Esophagus muscularis mucosa (tissue), 4 donors: ENCODE data around the gene GNAT1. TPM values are rescaled to one million over a fixed set of nuclear protein-coding genes. Genes with fewer than 3 reads are reported as not detected.

Experiments
- DNase-seq: peaks from one replicate; pipeline ENCODE4 v3.0.0-alpha.2; 2017; ENCODE audit errors: extremely low spot score
- H3K27ac ChIP-seq, 4 donors: fragments of 200-600 bp; sonication (generic); replicated peaks in 1 of 4; 1 replicate in 3 of 4; 2 replicates in 1 of 4; pipeline ENCODE4 v1.5.1; 2016 to 2019; ENCODE audit warnings: mild to moderate bottlenecking in 1 of 4
- H3K27me3 ChIP-seq, 4 donors: fragments of 200-600 bp; sonication (generic); one replicate each; pipeline versions ENCODE4 v1.5.1 to v1.6.0; 2016 to 2019
- H3K36me3 ChIP-seq, 4 donors: fragments of 200-600 bp; sonication (generic); one replicate each; pipeline ENCODE4 v1.5.1; 2016 to 2019
- H3K4me1 ChIP-seq, 4 donors: fragments of 200-600 bp; sonication (generic); one replicate each; pipeline ENCODE4 v1.5.1; 2016 to 2019
- H3K4me3 ChIP-seq, 4 donors: fragments of 200-600 bp; sonication (generic); 1 replicate in 2 of 4; 2 replicates in 2 of 4; pipeline ENCODE4 v1.5.1; 2016 to 2019; ENCODE audit warnings: mild to moderate bottlenecking in 4 of 4, moderate library complexity in 1 of 4
- H3K9me3 ChIP-seq, 4 donors: fragments of 200-600 bp; sonication (generic); 1 replicate in 3 of 4; 2 replicates in 1 of 4; pipeline ENCODE4 v1.5.1; 2016 to 2019
- EP300 ChIP-seq: sonication (generic); formaldehyde crosslinking; IDR thresholded peaks from one replicate; pipeline ENCODE4 v1.6.1; 2017; ENCODE audit warnings: antibody characterized with exemption
- POLR2A ChIP-seq: fragments of 450-650 bp; IDR thresholded peaks from one replicate; pipeline ENCODE4 v1.6.1; 2017; ENCODE audit warnings: antibody characterized with exemption, moderate library complexity, mild to moderate bottlenecking, low read depth
- POLR2AphosphoS5 ChIP-seq, 2 donors: sonication (generic); formaldehyde crosslinking; IDR thresholded peaks; one replicate each; pipeline ENCODE4 v1.6.1; 2017; ENCODE audit warnings: antibody characterized with exemption in 2 of 2
- WGBS: methylation state at CpG from one replicate; pipeline ENCODE4 v1.1.5; 2018; 5-methylcytosine and 5-hydroxymethylcytosine counted together
- intact Hi-C: fragments of 100-400 bp; cut with DNase I; formaldehyde crosslinking; loops from one replicate; pipeline ENCODE4 v1.15.1; 2023
- total RNA-seq, 4 donors: library from RNA; depleted of rRNA; stranded (reverse); fragments of >200 nt; gene quantifications; one replicate each; pipeline versions ENCODE4 v1.1.0 to v1.2.1, GENCODE V29; 2016
- TF ChIP-seq, protein P1 (sequence below), 3 experiments: fragments of 200-600 bp in 2 of 3; fragments of 450-650 bp in 1 of 3; sonication (generic) in 2 of 3; IDR thresholded peaks; one replicate each; pipeline ENCODE4 v1.5.1; 2017 to 2019; ENCODE audit warnings: antibody characterized with exemption in 3 of 3, mild to moderate bottlenecking in 2 of 3, moderate library complexity in 1 of 3

The GNAT1 gene
- total RNA-seq, 4 donors from 2014 or later = not detected

GRCh38 chr3:50167841-50168209 lies 23.6 kb upstream of the GNAT1 start:
- no peak overlapping the region for H3K4me3 ChIP-seq
- no peaks in the 10 kb centered on the region for H3K36me3 ChIP-seq
- H3K4me1 ChIP-seq = peaks cover 82 to 95% (median 89%) of the 10 kb centered on the region in 4 donors
- intact Hi-C loops = no loop called here
- no peak for DNase-seq
- 94% methylated on average over 7 of the region's 7 CpGs for WGBS
- no peaks in the 10 kb centered on the region for H3K27me3 ChIP-seq
- no peak for TF ChIP-seq POLR2A
- TF ChIP-seq, protein P1, sequence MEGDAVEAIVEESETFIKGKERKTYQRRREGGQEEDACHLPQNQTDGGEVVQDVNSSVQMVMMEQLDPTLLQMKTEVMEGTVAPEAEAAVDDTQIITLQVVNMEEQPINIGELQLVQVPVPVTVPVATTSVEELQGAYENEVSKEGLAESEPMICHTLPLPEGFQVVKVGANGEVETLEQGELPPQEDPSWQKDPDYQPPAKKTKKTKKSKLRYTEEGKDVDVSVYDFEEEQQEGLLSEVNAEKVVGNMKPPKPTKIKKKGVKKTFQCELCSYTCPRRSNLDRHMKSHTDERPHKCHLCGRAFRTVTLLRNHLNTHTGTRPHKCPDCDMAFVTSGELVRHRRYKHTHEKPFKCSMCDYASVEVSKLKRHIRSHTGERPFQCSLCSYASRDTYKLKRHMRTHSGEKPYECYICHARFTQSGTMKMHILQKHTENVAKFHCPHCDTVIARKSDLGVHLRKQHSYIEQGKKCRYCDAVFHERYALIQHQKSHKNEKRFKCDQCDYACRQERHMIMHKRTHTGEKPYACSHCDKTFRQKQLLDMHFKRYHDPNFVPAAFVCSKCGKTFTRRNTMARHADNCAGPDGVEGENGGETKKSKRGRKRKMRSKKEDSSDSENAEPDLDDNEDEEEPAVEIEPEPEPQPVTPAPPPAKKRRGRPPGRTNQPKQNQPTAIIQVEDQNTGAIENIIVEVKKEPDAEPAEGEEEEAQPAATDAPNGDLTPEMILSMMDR (IDR thresholded peaks at IDR 0.05) = no peak
- TF ChIP-seq EP300 = no peak
- TF ChIP-seq POLR2AphosphoS5 (IDR thresholded peaks at IDR 0.05) = no peak
- H3K27ac ChIP-seq = peak overlapping the region; percentile 22 to 87 (median 85)
- no peaks in the 10 kb centered on the region for H3K9me3 ChIP-seq

GRCh38 chr3:50168388-50168787 lies 23.0 kb upstream of the GNAT1 start:
- Histone ChIP-seq H3K27ac (peak overlapping the region; percentile 22 to 87 (median 85)), H3K36me3 (no peaks in the 10 kb centered on the region), H3K27me3 (no peaks in the 10 kb centered on the region), H3K4me3 (no peak overlapping the region), H3K4me1 (peaks cover 76 to 91% (median 87%) of the 10 kb centered on the region in 4 donors), H3K9me3 (no peaks in the 10 kb centered on the region)
- no peak for DNase-seq
- TF ChIP-seq EP300 = no peak
- TF ChIP-seq POLR2AphosphoS5 (IDR thresholded peaks at IDR 0.05) = peak in 1 of 2 donors; percentile 16
- intact Hi-C loops = no loop called here
- 80% methylated on average over 4 of the region's 9 CpGs for WGBS

DNA sequence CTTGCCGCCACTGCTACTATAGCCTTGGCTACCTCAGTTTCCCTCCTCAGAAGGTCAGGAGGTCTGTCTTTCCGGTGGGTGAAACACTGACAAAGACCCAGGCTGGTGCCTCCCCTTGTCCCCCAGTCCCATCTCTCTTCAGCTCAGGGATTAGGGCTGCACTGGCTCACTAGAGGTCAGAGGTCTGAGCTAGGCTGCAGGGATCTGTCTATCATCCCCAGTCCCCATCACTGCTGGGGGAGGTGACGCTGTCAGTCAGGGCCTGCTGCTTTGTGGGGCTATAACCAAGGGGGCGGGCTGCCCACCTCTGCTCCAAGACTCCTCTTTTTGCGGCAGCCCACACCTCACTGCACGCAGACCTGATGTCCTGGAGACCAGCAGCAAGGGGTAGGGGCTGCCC lies 22.6 kb upstream of the GNAT1 start:
- no peak for TF ChIP-seq POLR2AphosphoS5 (IDR thresholded peaks at IDR 0.05)
- TF ChIP-seq EP300 = no peak
- TF ChIP-seq, protein P1 (IDR thresholded peaks at IDR 0.05) = no peak
- TF ChIP-seq POLR2A = no peak
- WGBS = 100% methylated on average over 3 of the region's 6 CpGs
- Histone ChIP-seq H3K27ac (peak overlapping the region; percentile 22 to 87 (median 70)), H3K4me1 (peaks cover 72 to 87% (median 83%) of the 10 kb centered on the region in 4 donors), H3K27me3 (no peaks in the 10 kb centered on the region), H3K9me3 (no peaks in the 10 kb centered on the region), H3K36me3 (peaks cover 0 to 3% (median 2%) of the 10 kb centered on the region in 4 donors), H3K4me3 (no peak overlapping the region)
- intact Hi-C loops = no loop called here
- DNase-seq = no peak

DNA sequence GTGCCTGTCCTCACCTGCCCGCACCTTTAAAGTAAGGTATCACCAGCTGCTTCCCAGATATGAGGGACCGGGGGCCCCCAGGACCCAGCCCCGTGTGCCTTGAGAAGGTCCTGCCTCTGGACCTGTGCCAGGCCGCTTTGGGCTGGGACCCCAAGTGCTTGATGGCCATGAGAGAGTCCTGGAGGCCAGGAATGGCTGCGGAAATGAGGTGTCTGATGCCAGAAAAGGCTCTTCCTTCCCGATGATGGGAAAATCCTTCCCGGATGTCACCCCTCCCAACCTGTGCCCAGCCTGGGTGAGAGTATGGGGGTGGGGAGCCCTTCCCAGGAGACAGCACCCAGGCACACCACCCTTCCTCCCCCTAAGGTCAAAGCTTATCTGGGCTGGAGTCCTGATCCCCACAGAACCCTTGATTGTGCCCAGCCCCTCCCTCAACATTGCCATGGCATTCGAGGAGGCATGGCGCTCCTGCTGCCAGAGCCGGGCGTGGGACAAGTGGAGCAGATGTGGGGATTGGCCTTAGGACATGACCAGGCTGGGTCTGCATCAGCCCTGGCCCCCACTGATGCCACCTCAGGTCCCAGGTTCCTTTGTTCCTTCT lies 22.1 kb upstream of the GNAT1 start:
- WGBS = no CpG with 5 or more reads among the region's 11 CpGs

GRCh38 chr3:50169858-50170257 lies 21.6 kb upstream of the GNAT1 start:
- TF ChIP-seq, protein P1 (IDR thresholded peaks at IDR 0.05) = no peak
- TF ChIP-seq POLR2A (no peak), EP300 (no peak), POLR2AphosphoS5 (IDR thresholded peaks at IDR 0.05) (no peak)
- peaks cover 0 to 14% (median 12%) of the 10 kb centered on the region in 4 donors for H3K36me3 ChIP-seq
- H3K27ac ChIP-seq = peak overlapping the region; percentile 33 to 87 (median 70)
- H3K4me3 ChIP-seq = no peak overlapping the region
- intact Hi-C loops = loop anchor here (5.0 kb wide), 1 partner anchor 48 kb away; no protein-coding TSS in a partner anchor
- WGBS = 90% methylated on average over 1 of the region's 1 CpG
- no peak for DNase-seq
- H3K9me3 ChIP-seq = no peaks in the 10 kb centered on the region
- no peaks in the 10 kb centered on the region for H3K27me3 ChIP-seq
- peaks cover 62 to 77% (median 73%) of the 10 kb centered on the region in 4 donors for H3K4me1 ChIP-seq

More for the DNA sequence above, 22.1 kb upstream of the GNAT1 start:
- peaks cover 0 to 9% (median 7%) of the 10 kb centered on the region in 4 donors for H3K36me3 ChIP-seq
- H3K4me3 ChIP-seq = no peak overlapping the region
- H3K9me3 ChIP-seq = no peaks in the 10 kb centered on the region
- H3K4me1 ChIP-seq = peaks cover 67 to 82% (median 78%) of the 10 kb centered on the region in 4 donors
- TF ChIP-seq POLR2AphosphoS5 (IDR thresholded peaks at IDR 0.05) = no peak
- no peak for TF ChIP-seq EP300
- TF ChIP-seq, protein P1 (IDR thresholded peaks at IDR 0.05) = no peak
- no peak for TF ChIP-seq POLR2A
- H3K27me3 ChIP-seq = no peaks in the 10 kb centered on the region
- H3K27ac ChIP-seq = peak overlapping the region; percentile 22 to 87 (median 70)
- no peak for DNase-seq
- intact Hi-C loops = no loop called here
